ENCODE data around the gene TTC16.

TTC16 gene

GRCh38 chr9:127722055-127722745, 6.3 kb downstream of the TTC16 start:
- DNase-seq = no peak

GRCh38 chr9:127723013-127723412, 7.1 kb downstream of the TTC16 start:
- DNase-seq = no peak

- DNase-seq = no peak
Measured at GRCh38 chr9:127723444-127723843, 7.6 kb downstream of the TTC16 start.

GRCh38 chr9:127724012-127724411, 8.1 kb downstream of the TTC16 start:
- DNase-seq = no peak

GRCh38 chr9:127726871-127727270, 11.0 kb downstream of the TTC16 start:
- DNase-seq = no peak

GRCh38 chr9:127728808-127729207, 12.9 kb downstream of the TTC16 start:
- DNase-seq = no peak

- no peak for DNase-seq
Measured at GRCh38 chr9:127729522-127730256, 13.8 kb downstream of the TTC16 start.

- no peak for DNase-seq
Measured at GRCh38 chr9:127730262-127730661, 14.4 kb downstream of the TTC16 start.

GRCh38 chr9:127730799-127731410, 15.0 kb downstream of the TTC16 start:
- DNase-seq = no peak

GRCh38 chr9:127731938-127732337, 16.1 kb downstream of the TTC16 start:
- no peak for DNase-seq

- DNase-seq = no peak
Measured at GRCh38 chr9:127732444-127732843, 16.6 kb downstream of the TTC16 start.

- no peak for DNase-seq
Measured at GRCh38 chr9:127733614-127734013, 17.7 kb downstream of the TTC16 start.

GRCh38 chr9:127734247-127734746, 18.4 kb downstream of the TTC16 start:
- no peak for DNase-seq

GRCh38 chr9:127734747-127735529, 19.1 kb downstream of the TTC16 start, which contains the start of gene TOR2A:
Gene TOR2A (minus strand): TSS chr9:127735294. CDS start chr9:127735270, 24 bp downstream.
- DNase-seq = peak; percentile 79

- DNase-seq = no peak
Measured at GRCh38 chr9:127735530-127736185, 19.8 kb downstream of the TTC16 start.

GRCh38 chr9:127738666-127739065, 22.8 kb downstream of the TTC16 start:
- DNase-seq = no peak

GRCh38 chr9:127739614-127740330, 23.9 kb downstream of the TTC16 start:
- no peak for DNase-seq

GRCh38 chr9:127741831-127742434, 26.1 kb downstream of the TTC16 start:
- DNase-seq = peak; percentile 13

- DNase-seq = peak; percentile 72
Measured at GRCh38 chr9:127742435-127743088, 26.7 kb downstream of the TTC16 start.

- no peak for DNase-seq
Measured at GRCh38 chr9:127744398-127745110, 28.7 kb downstream of the TTC16 start.

Data from NCI-H526 treated with DMSO at 0.1 percent for 48 hours (cell line).